Ascending aorta (tissue), 2 donors: ENCODE measurements around the gene TEX35. TPM values are rescaled to one million over a fixed set of nuclear protein-coding genes. Genes with fewer than 3 reads are reported as not detected.

Experiments
- DNase-seq, 2 donors: peaks; one replicate each; pipeline ENCODE4 v3.0.0-alpha.2; 2019; ENCODE audit warnings: low spot score in 2 of 2
- H3K27ac ChIP-seq, 2 donors: fragments of 200-600 bp; sonication (generic); one replicate each; pipeline ENCODE4 v1.5.1; 2016 to 2017; ENCODE audit warnings: mild to moderate bottlenecking in 1 of 2
- H3K27me3 ChIP-seq: fragments of 200-600 bp; sonication (generic); one replicate; pipeline ENCODE4 v1.5.1; 2017
- H3K36me3 ChIP-seq, 2 donors: fragments of 200-600 bp; sonication (generic); one replicate each; pipeline ENCODE4 v1.5.1; 2016
- H3K4me1 ChIP-seq, 2 donors: fragments of 200-600 bp; sonication (generic); one replicate each; pipeline ENCODE4 v1.5.1; 2016 to 2017; ENCODE audit warnings: mild to moderate bottlenecking in 1 of 2
- H3K4me3 ChIP-seq, 2 donors: fragments of 200-600 bp; sonication (generic); one replicate each; pipeline ENCODE4 v1.5.1; 2016 to 2017; ENCODE audit warnings: mild to moderate bottlenecking in 1 of 2
- H3K9me3 ChIP-seq, 2 donors: fragments of 200-600 bp; sonication (generic); one replicate each; pipeline ENCODE4 v1.5.1; 2016
- intact Hi-C: fragments of 100-400 bp; cut with DNase I; formaldehyde crosslinking; loops from one replicate; pipeline ENCODE4 v1.15.1; 2023
- total RNA-seq: library from RNA; depleted of rRNA; stranded (reverse); fragments of >200 nt; gene quantifications from one replicate; pipeline ENCODE4 v1.1.0, GENCODE V29; 2016
- TF ChIP-seq, protein P1 (sequence below), 3 experiments: fragments of 200-600 bp in 2 of 3; fragments of 450-650 bp in 1 of 3; sonication (generic) in 2 of 3; IDR thresholded peaks; one replicate each; pipeline ENCODE4 v1.5.1; 2016 to 2019; ENCODE audit warnings: antibody characterized with exemption in 3 of 3, mild to moderate bottlenecking in 1 of 3, moderate library complexity in 1 of 3

The TEX35 gene
- total RNA-seq, 1 donor from 2014 or later = not detected

DNA sequence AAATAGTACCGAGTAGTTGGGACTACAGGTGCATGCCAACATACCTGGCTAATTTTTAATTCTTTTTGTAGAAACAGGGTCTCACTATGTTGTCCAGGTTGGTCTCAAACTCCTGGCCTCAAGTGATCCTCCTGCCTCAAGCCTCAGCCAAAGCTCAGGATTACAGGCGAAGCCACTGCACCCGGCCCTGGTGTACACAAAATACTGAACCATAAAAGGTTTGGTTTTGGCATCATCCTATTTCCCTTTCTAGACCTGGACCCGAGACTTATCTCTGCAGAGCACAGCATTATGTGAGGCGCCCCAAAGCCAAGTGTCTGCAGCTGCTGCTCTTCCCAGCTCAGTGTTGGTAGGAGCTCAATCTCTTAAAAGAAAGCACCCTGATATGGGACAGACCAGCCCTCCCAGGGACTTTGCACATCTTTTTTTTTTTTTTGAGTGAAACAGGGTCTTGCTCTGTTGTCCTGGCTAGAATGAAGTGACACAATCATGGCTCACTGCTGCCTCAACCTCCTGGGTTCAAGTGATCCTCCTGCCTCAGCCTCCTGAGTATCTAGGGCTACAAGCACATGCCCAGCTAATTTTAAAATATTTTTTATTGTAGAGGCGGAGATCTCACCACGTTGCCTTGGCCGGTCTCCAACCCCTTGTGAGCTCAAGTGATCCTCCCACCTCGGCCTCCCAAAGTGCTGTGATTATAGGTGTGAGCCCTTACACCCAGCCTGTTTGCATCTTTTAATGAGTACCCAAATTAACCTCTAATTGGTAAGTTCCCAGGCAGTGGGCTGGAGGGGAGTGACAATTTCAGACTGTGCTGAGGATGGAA lies 20.4 kb downstream of the TEX35 start:
- intact Hi-C loops = loop anchor here (2.0 kb wide), 1 partner anchor 223 kb away; no protein-coding TSS in a partner anchor
- Histone ChIP-seq H3K4me3 (no peak overlapping the region), H3K27ac (no peak overlapping the region), H3K27me3 (no peaks in the 10 kb centered on the region), H3K36me3 (no peaks in the 10 kb centered on the region), H3K4me1 (no peaks in the 10 kb centered on the region), H3K9me3 (no peaks in the 10 kb centered on the region)
- DNase-seq = peak in 1 of 2 donors; percentile 41
- TF ChIP-seq, protein P1, sequence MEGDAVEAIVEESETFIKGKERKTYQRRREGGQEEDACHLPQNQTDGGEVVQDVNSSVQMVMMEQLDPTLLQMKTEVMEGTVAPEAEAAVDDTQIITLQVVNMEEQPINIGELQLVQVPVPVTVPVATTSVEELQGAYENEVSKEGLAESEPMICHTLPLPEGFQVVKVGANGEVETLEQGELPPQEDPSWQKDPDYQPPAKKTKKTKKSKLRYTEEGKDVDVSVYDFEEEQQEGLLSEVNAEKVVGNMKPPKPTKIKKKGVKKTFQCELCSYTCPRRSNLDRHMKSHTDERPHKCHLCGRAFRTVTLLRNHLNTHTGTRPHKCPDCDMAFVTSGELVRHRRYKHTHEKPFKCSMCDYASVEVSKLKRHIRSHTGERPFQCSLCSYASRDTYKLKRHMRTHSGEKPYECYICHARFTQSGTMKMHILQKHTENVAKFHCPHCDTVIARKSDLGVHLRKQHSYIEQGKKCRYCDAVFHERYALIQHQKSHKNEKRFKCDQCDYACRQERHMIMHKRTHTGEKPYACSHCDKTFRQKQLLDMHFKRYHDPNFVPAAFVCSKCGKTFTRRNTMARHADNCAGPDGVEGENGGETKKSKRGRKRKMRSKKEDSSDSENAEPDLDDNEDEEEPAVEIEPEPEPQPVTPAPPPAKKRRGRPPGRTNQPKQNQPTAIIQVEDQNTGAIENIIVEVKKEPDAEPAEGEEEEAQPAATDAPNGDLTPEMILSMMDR (IDR thresholded peaks at IDR 0.05) = no peak

DNA sequence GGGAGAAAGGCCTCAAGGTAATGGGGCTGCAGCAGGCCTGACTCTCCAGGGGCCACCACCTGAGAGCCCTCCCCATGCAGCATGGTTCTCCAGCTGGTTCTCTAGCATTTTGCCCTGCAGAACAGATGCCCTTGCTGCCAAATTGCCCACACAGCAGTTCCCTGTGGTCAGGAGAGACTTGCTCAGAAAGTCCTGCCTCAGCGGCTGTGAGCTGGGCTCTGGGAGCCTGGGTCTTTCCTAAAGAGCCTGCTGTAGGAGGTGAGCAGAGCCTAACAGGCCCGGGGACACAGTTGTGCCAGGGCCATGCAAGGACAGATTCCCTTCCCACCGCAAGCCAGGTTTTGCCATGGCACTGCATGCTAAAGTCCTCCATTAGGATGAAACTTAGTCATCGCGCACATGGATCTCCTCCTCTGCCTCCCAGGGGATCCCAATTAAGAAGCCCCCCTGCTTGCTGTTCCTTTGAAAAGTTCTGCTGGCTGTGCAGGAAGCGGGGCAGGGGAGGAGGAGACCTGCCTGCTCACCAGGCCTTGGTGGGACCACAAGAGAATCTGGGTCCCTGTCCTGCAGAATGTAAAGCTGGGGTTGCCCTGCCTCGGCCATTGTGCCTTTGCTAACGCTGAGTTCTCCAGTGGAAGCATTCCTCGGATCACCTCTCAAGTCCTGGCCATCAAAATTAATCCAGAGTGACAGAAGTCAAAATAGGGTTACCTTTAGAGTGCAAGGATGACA lies 21.4 kb downstream of the TEX35 start:
- no peaks in the 10 kb centered on the region for H3K27me3 ChIP-seq
- intact Hi-C loops = no loop called here
- H3K4me1 ChIP-seq = no peaks in the 10 kb centered on the region
- no peaks in the 10 kb centered on the region for H3K9me3 ChIP-seq
- TF ChIP-seq, protein P1 (IDR thresholded peaks at IDR 0.05) = no peak
- no peak overlapping the region for H3K4me3 ChIP-seq
- peak in 1 of 2 donors; percentile 58 for DNase-seq
- no peak overlapping the region for H3K27ac ChIP-seq
- no peaks in the 10 kb centered on the region for H3K36me3 ChIP-seq

DNA sequence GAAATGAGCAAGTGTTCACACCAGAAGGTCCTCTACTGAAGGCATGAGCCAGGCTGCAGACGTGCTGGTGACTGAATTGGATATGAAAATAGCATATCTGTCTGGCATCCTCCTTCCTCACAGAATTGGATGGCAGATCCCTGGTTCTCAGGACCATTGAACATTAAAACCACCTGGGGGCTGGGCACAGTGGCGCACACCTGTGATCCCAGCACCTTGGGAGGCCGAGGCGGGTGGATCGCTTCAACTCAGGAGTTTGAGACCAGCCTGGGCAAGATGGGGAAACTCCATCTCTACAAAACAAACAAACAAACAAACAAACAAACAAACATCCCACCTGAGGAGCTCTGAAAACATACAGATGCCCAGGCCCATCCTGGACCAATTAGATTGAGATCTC lies 23.4 kb downstream of the TEX35 start:
- DNase-seq = peak in 1 of 2 donors; percentile 50
- H3K27me3 ChIP-seq = no peaks in the 10 kb centered on the region
- TF ChIP-seq, protein P1 (IDR thresholded peaks at IDR 0.05) = no peak
- no peak overlapping the region for H3K27ac ChIP-seq
- no peak overlapping the region for H3K4me3 ChIP-seq
- intact Hi-C loops = no loop called here
- no peaks in the 10 kb centered on the region for H3K9me3 ChIP-seq
- no peaks in the 10 kb centered on the region for H3K4me1 ChIP-seq
- no peaks in the 10 kb centered on the region for H3K36me3 ChIP-seq

DNA sequence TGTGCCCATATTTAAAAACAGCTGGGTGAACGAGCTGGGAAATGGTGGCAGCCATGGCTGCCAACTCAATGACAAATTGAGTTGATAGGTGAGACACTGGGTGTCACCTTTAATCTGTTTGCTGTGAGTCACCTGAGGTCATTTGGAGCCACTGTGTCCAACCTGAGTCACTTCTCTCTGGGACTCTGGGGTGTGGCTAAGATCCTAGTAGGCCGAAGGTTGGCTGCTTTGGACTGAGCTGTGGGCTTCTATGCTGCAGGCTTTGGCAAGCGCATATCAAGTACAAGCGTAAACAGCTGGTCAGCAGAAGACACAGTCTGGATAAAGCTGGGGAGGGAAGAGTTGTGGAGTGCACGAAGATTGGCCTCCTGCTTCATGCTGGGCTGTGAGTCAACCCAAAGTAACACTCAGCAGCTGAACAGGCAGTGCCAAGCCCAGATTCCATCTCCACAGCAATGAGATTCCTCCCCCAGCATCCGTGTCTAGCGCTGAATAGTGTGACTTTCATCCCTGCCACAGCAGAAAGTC lies 24.0 kb downstream of the TEX35 start:
- H3K36me3 ChIP-seq = no peaks in the 10 kb centered on the region
- DNase-seq = no peak
- H3K4me3 ChIP-seq = no peak overlapping the region
- TF ChIP-seq, protein P1 (IDR thresholded peaks at IDR 0.05) = no peak
- intact Hi-C loops = no loop called here
- H3K9me3 ChIP-seq = no peaks in the 10 kb centered on the region
- peaks cover 0 to 4% of the 10 kb centered on the region in 2 donors for H3K4me1 ChIP-seq
- no peaks in the 10 kb centered on the region for H3K27me3 ChIP-seq
- H3K27ac ChIP-seq = no peak overlapping the region

DNA sequence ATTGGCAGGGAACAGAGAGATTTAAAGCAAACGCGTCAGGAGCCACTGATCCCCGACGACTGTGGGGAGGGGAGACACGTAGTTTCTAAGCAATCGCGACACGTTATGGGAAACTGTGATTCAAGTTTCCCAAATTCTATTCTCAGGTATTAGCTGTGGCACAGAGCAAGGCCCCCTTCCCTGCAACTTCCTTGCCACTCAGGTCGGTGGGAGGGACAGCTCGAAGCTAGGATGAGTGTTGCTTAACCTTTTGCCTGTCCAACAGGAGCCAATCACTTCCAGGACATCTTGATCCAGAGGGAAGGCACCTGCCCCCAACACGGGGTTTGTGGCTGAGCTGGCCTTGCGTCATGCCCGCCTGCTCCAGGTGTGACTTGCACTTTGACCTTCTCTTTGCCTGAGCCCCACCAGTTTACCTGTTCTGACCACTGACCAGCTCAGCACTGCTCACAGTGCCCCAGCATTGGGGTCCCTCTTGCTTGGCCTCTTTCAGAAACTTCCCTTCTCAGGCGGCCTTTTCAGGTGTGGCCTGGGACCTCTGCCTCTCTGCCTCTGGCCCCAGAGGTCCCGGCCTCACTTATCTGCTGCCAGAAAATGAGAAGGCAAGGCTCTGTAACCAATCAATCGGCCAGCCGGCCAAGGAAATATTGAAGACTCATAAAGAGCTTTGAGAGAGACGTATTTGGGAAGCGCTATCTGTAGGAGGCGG lies 24.6 kb downstream of the TEX35 start:
- no peaks in the 10 kb centered on the region for H3K27me3 ChIP-seq
- DNase-seq = no peak
- no peak overlapping the region for H3K27ac ChIP-seq
- TF ChIP-seq, protein P1 (IDR thresholded peaks at IDR 0.05) = no peak
- no peaks in the 10 kb centered on the region for H3K36me3 ChIP-seq
- H3K4me3 ChIP-seq = no peak overlapping the region
- no peaks in the 10 kb centered on the region for H3K9me3 ChIP-seq
- intact Hi-C loops = no loop called here
- peaks cover 0 to 4% of the 10 kb centered on the region in 2 donors for H3K4me1 ChIP-seq
